Glutamatergic neuron (in vitro differentiated cells): ENCODE results near the gene TADA2A. TPM values are rescaled to one million over a fixed set of nuclear protein-coding genes. Genes with fewer than 3 reads are reported as not detected.
"Not testable (repeated sequence)": the region's sequence is repeated elsewhere in the genome, so short reads cannot be mapped to it uniquely, and the experiment has no call there.

Experiments
- DNase-seq: peaks from one replicate; pipeline ENCODE4 v3.0.0; 2022
- H3K27ac Mint-ChIP-seq: one replicate; pipeline ENCODE4 v1.8.0; 2020; ENCODE audit warnings: mild to moderate bottlenecking, mixed read lengths, inconsistent platforms; ENCODE audit not compliant: unreplicated experiment
- H3K27me3 Mint-ChIP-seq: one replicate; pipeline ENCODE4 v1.8.0; 2020; ENCODE audit warnings: mild to moderate bottlenecking, moderate library complexity, mixed read lengths, inconsistent platforms; ENCODE audit not compliant: unreplicated experiment
- H3K36me3 Mint-ChIP-seq: one replicate; pipeline ENCODE4 v1.8.0; 2020; ENCODE audit warnings: mild to moderate bottlenecking, mixed read lengths, inconsistent platforms; ENCODE audit not compliant: unreplicated experiment
- H3K4me1 Mint-ChIP-seq: one replicate; pipeline ENCODE4 v1.8.0; 2020; ENCODE audit warnings: mild to moderate bottlenecking, low read depth, mixed read lengths, inconsistent platforms; ENCODE audit not compliant: unreplicated experiment
- H3K4me3 Mint-ChIP-seq: one replicate; pipeline ENCODE4 v1.8.0; 2020; ENCODE audit warnings: mild to moderate bottlenecking, mixed read lengths, inconsistent platforms; ENCODE audit not compliant: unreplicated experiment
- H3K9me3 Mint-ChIP-seq: one replicate; pipeline ENCODE4 v1.8.0; 2020; ENCODE audit warnings: mild to moderate bottlenecking, moderate library complexity, mixed read lengths, inconsistent platforms; ENCODE audit not compliant: unreplicated experiment
- CTCF ChIP-seq: fragments of 200-600 bp; sonication (generic); IDR thresholded peaks from one replicate; pipeline ENCODE4 v1.5.0; 2021; ENCODE audit not compliant: partially characterized antibody, unreplicated experiment
- total RNA-seq: library from RNA; stranded (reverse); fragmentation: NEBNext Ultra II Directional; extraction: Animal tissue kit (Norgen Biotek cat#: 25700); gene quantifications from one replicate; pipeline ENCODE4 v1.2.1, GENCODE V29; 2021; ENCODE audit not compliant: unreplicated experiment

TADA2A gene
- total RNA-seq, 1 donor from 2014 or later = 30.6 TPM

DNA sequence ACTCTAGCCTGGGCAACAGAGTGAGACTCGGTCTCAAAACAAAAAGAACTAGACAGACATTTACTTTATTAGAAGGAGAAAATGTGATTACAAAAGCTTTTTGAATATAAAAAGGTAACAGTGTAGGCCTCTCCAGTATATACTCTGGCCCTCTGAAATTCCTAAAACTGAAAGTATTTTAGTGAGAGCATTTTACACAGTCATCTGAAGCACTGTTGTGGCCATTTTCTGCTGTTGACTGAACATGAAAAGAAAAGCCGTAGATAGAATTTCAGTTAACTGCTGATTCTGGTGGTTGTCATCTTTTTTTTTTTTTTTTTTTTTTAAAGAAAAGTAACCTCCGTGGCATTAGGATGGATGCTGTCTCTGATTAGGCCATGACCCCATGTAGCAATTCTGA lies 98.6 kb downstream of the TADA2A start:
- no peak overlapping the region for H3K27ac Mint-ChIP-seq
- DNase-seq = no peak

DNA sequence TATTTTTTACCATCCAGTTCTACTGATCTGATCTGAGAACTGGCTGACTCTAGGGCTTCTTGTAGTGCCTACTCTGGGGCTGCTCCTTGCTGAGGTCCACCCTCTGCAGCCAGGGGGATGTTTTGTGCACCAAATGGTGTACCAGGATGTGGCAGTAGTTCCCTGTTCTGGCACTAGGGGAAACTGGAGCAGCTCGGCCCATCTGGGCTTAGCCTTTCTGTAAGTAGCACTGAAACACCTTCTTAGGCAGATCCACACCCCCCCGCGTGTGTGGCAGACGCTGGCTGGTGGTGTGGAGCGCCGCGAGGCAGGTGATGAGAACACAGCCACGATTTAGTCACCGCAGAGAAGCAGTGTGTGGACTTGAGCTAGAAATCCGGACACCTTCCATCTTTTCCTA lies 100.0 kb downstream of the TADA2A start:
- Mint-ChIP-seq H3K9me3 (peaks cover 3% of the 10 kb centered on the region), H3K27ac (peak overlapping the region; percentile 85), H3K36me3 (no peaks in the 10 kb centered on the region), H3K27me3 (peaks cover 6% of the 10 kb centered on the region), H3K4me1 (peaks cover 15% of the 10 kb centered on the region), H3K4me3 (no peak overlapping the region)
- peak; percentile 78 for TF ChIP-seq CTCF
- peak; percentile 72 for DNase-seq

More for the DNA sequence above, 98.6 kb downstream of the TADA2A start:
- Mint-ChIP-seq H3K27me3 (peaks cover 3% of the 10 kb centered on the region), H3K4me3 (no peak overlapping the region), H3K4me1 (peaks cover 20% of the 10 kb centered on the region), H3K36me3 (no peaks in the 10 kb centered on the region), H3K9me3 (peaks cover 4% of the 10 kb centered on the region)
- TF ChIP-seq CTCF = no peak

DNA sequence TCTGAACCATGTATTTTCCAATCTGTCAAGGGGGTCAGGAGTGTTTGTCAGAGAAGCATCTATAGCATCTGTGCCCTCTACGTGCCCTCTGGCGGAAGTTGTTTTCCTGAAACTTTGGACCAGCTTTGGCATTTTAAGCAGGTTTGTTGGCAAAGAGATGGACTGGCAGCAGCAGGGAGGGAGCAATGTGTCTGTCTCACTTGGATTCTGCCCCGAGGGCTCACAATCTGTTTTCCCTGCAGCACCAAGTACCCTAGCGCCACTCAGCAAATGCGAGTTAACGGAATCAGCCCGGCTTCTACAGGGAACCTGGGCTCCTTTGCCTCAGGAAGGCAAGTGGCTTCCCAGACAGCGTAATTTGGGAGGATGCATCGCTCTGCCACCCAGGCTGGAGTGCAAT lies 100.4 kb downstream of the TADA2A start:
- peak; percentile 34 for DNase-seq
- H3K27me3 Mint-ChIP-seq = peaks cover 6% of the 10 kb centered on the region
- H3K36me3 Mint-ChIP-seq = no peaks in the 10 kb centered on the region
- H3K4me3 Mint-ChIP-seq = no peak overlapping the region
- peaks cover 3% of the 10 kb centered on the region for H3K9me3 Mint-ChIP-seq
- H3K4me1 Mint-ChIP-seq = peaks cover 18% of the 10 kb centered on the region
- peak overlapping the region; percentile 85 for H3K27ac Mint-ChIP-seq
- TF ChIP-seq CTCF = no peak

DNA sequence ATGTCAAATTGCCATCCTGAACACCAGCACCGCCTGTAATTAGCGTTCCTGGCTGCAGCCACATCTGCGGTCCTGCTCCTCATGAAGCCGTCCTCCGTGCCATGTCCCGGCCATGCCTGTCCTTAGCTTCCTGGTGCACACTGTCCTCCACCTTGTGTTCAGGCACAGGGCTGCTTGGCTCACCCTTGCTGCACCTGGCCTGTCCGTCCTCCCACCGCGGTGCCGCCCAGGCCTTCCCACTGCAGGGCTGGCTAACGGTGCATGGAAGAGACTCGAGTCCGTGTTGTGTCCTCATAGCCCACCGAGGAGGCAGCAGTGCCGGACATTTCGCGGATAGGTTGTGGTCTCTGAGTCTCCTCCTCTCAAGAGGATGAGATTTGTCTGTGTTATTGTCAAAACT lies 103.4 kb downstream of the TADA2A start:
- no peak overlapping the region for H3K4me3 Mint-ChIP-seq
- peaks cover 31% of the 10 kb centered on the region for H3K4me1 Mint-ChIP-seq
- peaks cover 9% of the 10 kb centered on the region for H3K27me3 Mint-ChIP-seq
- no peaks in the 10 kb centered on the region for H3K36me3 Mint-ChIP-seq
- peaks cover 4% of the 10 kb centered on the region for H3K9me3 Mint-ChIP-seq
- DNase-seq = no peak
- no peak overlapping the region for H3K27ac Mint-ChIP-seq
- TF ChIP-seq CTCF = no peak

DNA sequence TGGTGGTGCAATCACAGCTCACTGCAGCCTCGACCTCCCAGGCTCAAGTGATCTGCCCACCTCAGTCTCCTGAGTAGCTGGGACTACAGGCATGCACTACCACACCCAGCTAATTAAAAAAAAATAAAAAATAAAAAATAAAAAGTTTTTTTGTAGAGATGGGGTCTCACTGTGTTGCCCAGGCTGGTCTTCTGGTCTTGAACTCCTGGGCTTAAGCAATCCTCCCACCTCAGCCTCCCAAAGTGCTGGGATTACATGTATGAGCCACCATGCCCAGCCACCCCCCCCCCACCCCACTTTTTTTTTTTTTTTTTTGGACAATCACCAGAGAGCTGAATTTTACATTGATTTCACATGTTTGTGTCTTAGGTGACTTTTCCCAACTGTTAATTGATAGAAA lies 105.0 kb downstream of the TADA2A start:
- not testable (repeated sequence) for H3K36me3 Mint-ChIP-seq, H3K9me3 Mint-ChIP-seq, DNase-seq, H3K27me3 Mint-ChIP-seq, H3K4me3 Mint-ChIP-seq
- Mint-ChIP-seq H3K4me1 (peaks cover 29% of the 10 kb centered on the region), H3K27ac (peak overlapping the region; percentile 90)
